K562 (cell line): ENCODE measurements around the gene DOLPP1. TPM values are rescaled to one million over a fixed set of nuclear protein-coding genes. Genes with fewer than 3 reads are reported as not detected.
A peak's percentile ranks its signal among the peaks of the same experiment; 100 is the strongest.

Source experiments
- HNRNPK ChIP-seq: fragments of 200-400 bp; formaldehyde crosslinking; IDR thresholded peaks from one replicate; pipeline ENCODE4 v1.6.1; 2018; ENCODE audit warnings: mild to moderate bottlenecking, low read depth, low read length; ENCODE audit not compliant: poor library complexity, severe bottlenecking
- MTF1 ChIP-seq: fragments of 250-450 bp; sonication (Bioruptor Pico); IDR thresholded peaks from 2 replicates; pipeline ENCODE4 v1.9.0; 2021; ENCODE audit warnings: moderate library complexity, mild to moderate bottlenecking, inconsistent platforms, borderline replicate concordance
- NELFE ChIP-seq: IDR thresholded peaks from 2 replicates; pipeline ENCODE4 v1.6.1; 2011; ENCODE audit warnings: mild to moderate bottlenecking; ENCODE audit not compliant: insufficient read depth, insufficient read length
- PRPF4 ChIP-seq: fragments of 200-400 bp; formaldehyde crosslinking; IDR thresholded peaks from one replicate; pipeline ENCODE4 v1.6.1; 2017; ENCODE audit warnings: low read length, low read depth, mild to moderate bottlenecking; ENCODE audit not compliant: insufficient read depth, poor library complexity, severe bottlenecking
- SMARCA4 ChIP-seq: fragments of 450-650 bp; IDR thresholded peaks from 2 replicates; pipeline ENCODE4 v1.6.1; 2016
- TBP ChIP-seq: optimal IDR thresholded peaks from 2 replicates; pipeline ENCODE3; 2011; ENCODE audit warnings: low read depth, low read length, improper control_type of control experiment
- ZNF347 ChIP-seq: fragments of 450-650 bp; formaldehyde crosslinking; IDR thresholded peaks from 2 replicates; pipeline ENCODE4 v1.4.0; 2020; ENCODE audit warnings: low read depth, mild to moderate bottlenecking, moderate library complexity
- ZNF407 ChIP-seq: fragments of 450-650 bp; IDR thresholded peaks from 2 replicates; pipeline ENCODE4 v1.6.1; 2016; ENCODE audit warnings: low read depth
- polyA plus RNA-seq, 8 experiments: library from polyadenylated mRNA; depleted of rRNA in 4 of 8; stranded (reverse) in 5 of 8; unstranded in 3 of 8; fragments of >200 nt; fragmentation: Nextera tagmentation in 2 of 8; fragmentation: Illumina TruSeq in 1 of 8; extraction: Ambion mirVana in 2 of 8; extraction: Trizol in 1 of 8; gene quantifications; 2 replicates each; pipeline versions ENCODE4 v1.2.1 to v1.2.3, GENCODE V29; 2011 to 2014; ENCODE audit warnings: inconsistent platforms in 1 of 8, missing spikeins in 1 of 8
- total RNA-seq, 7 experiments: library from RNA; depleted of rRNA in 6 of 7; stranded (reverse); fragments of >200 nt in 6 of 7; fragmentation: Illumina TruSeq in 2 of 7; extraction: Trizol in 2 of 7; gene quantifications; 2 replicates each; pipeline versions ENCODE4 v1.2.1 to v1.2.3, GENCODE V29; 2011 to 2021; ENCODE audit warnings: low replicate concordance in 1 of 7
- TF ChIP-seq, protein P1 (sequence below), 2 experiments: fragments of 450-650 bp; conservative IDR thresholded peaks; 2 replicates each; pipeline ENCODE4 v1.6.1; 2017; ENCODE audit warnings: mild to moderate bottlenecking in 2 of 2, moderate library complexity in 2 of 2
- TF ChIP-seq, protein P2 (sequence below): sonication (generic); formaldehyde crosslinking; IDR thresholded peaks from 2 replicates; pipeline ENCODE4 v1.8.0; 2023; ENCODE audit warnings: mild to moderate bottlenecking, missing genetic modification reagents

The DOLPP1 gene
- total and polyA plus RNA-seq, 9 of the 15 experiments (the other 6 are each of a cell fraction or from before 2014, with no cell fraction given) = 3.0 to 39.8 (median 30.5) TPM

GRCh38 chr9:129139233-129139992 is 58.5 kb downstream of the DOLPP1 start (continued):
- TF ChIP-seq ZNF407 (no peak), NELFE (no peak), ZNF347 (CRISPR knock-in tag) (no peak), PRPF4 (no peak), SMARCA4 (no peak), HNRNPK (no peak), TBP (no peak), MTF1 (CRISPR knock-in tag) (no peak)
- TF ChIP-seq, protein P1, sequence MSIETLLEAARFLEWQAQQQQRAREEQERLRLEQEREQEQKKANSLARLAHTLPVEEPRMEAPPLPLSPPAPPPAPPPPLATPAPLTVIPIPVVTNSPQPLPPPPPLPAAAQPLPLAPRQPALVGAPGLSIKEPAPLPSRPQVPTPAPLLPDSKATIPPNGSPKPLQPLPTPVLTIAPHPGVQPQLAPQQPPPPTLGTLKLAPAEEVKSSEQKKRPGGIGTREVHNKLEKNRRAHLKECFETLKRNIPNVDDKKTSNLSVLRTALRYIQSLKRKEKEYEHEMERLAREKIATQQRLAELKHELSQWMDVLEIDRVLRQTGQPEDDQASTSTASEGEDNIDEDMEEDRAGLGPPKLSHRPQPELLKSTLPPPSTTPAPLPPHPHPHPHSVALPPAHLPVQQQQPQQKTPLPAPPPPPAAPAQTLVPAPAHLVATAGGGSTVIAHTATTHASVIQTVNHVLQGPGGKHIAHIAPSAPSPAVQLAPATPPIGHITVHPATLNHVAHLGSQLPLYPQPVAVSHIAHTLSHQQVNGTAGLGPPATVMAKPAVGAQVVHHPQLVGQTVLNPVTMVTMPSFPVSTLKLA (conservative IDR thresholded peaks at IDR 0.05) = peak; percentile 78 to 84
- TF ChIP-seq, protein P2, sequence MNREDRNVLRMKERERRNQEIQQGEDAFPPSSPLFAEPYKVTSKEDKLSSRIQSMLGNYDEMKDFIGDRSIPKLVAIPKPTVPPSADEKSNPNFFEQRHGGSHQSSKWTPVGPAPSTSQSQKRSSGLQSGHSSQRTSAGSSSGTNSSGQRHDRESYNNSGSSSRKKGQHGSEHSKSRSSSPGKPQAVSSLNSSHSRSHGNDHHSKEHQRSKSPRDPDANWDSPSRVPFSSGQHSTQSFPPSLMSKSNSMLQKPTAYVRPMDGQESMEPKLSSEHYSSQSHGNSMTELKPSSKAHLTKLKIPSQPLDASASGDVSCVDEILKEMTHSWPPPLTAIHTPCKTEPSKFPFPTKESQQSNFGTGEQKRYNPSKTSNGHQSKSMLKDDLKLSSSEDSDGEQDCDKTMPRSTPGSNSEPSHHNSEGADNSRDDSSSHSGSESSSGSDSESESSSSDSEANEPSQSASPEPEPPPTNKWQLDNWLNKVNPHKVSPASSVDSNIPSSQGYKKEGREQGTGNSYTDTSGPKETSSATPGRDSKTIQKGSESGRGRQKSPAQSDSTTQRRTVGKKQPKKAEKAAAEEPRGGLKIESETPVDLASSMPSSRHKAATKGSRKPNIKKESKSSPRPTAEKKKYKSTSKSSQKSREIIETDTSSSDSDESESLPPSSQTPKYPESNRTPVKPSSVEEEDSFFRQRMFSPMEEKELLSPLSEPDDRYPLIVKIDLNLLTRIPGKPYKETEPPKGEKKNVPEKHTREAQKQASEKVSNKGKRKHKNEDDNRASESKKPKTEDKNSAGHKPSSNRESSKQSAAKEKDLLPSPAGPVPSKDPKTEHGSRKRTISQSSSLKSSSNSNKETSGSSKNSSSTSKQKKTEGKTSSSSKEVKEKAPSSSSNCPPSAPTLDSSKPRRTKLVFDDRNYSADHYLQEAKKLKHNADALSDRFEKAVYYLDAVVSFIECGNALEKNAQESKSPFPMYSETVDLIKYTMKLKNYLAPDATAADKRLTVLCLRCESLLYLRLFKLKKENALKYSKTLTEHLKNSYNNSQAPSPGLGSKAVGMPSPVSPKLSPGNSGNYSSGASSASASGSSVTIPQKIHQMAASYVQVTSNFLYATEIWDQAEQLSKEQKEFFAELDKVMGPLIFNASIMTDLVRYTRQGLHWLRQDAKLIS = 0 out of 2 replicates have a peak, but pooled peaks have one; percentile 37
